H9 (cell line): ENCODE measurements around the gene RNASE8. TPM values are rescaled to one million over a fixed set of nuclear protein-coding genes. Genes with fewer than 3 reads are reported as not detected.

ENCODE experiments used
- DNase-seq: peaks from one replicate; pipeline ENCODE4 v3.0.0-alpha.2; 2017
- H2AFZ ChIP-seq: one replicate; pipeline ENCODE4 v1.6.1; 2013; ENCODE audit warnings: mild to moderate bottlenecking, low read length, control low read depth, moderate library complexity
- H2AK5ac ChIP-seq: 2 replicates; pipeline ENCODE4 v1.6.1; 2013; ENCODE audit warnings: low read length, control low read depth, mixed read lengths; ENCODE audit not compliant: insufficient read length
- H2BK120ac ChIP-seq: one replicate; pipeline ENCODE4 v1.6.1; 2013; ENCODE audit warnings: low read depth, mild to moderate bottlenecking, low read length, control low read depth, inconsistent platforms; ENCODE audit not compliant: poor library complexity, severe bottlenecking
- H2BK12ac ChIP-seq: 2 replicates; pipeline ENCODE4 v1.6.1; 2013; ENCODE audit warnings: low read length, control low read depth, mixed read lengths, low read depth; ENCODE audit not compliant: insufficient read length
- H2BK15ac ChIP-seq: 2 replicates; pipeline ENCODE4 v1.6.1; 2013; ENCODE audit warnings: low read depth, low read length, control low read depth
- H2BK20ac ChIP-seq: one replicate; pipeline ENCODE4 v1.6.1; 2013; ENCODE audit warnings: low read depth, mild to moderate bottlenecking, low read length, control low read depth, inconsistent platforms; ENCODE audit not compliant: poor library complexity, severe bottlenecking
- H2BK5ac ChIP-seq: 2 replicates; pipeline ENCODE4 v1.6.1; 2013; ENCODE audit warnings: low read length, control low read depth, mixed read lengths; ENCODE audit not compliant: insufficient read length
- H3K14ac ChIP-seq: 2 replicates; pipeline ENCODE4 v1.6.1; 2013; ENCODE audit warnings: low read length, control low read depth; ENCODE audit not compliant: insufficient read depth
- H3K18ac ChIP-seq: 2 replicates; pipeline ENCODE4 v1.6.1; 2013; ENCODE audit warnings: low read depth, mild to moderate bottlenecking, mixed read lengths, low read length, control low read depth; ENCODE audit not compliant: insufficient read length
- H3K23ac ChIP-seq: 2 replicates; pipeline ENCODE4 v1.6.1; 2013; ENCODE audit warnings: low read length, control low read depth, mixed read lengths, low read depth; ENCODE audit not compliant: insufficient read length
- H3K23me2 ChIP-seq: 2 replicates; pipeline ENCODE4 v1.6.1; 2013; ENCODE audit warnings: low read depth, mild to moderate bottlenecking, mixed read lengths, low read length, control low read depth; ENCODE audit not compliant: insufficient read length, poor library complexity, severe bottlenecking
- H3K27ac ChIP-seq: 2 replicates; pipeline ENCODE4 v1.5.1; 2013; ENCODE audit warnings: low read length, control low read depth, mixed read lengths, low read depth; ENCODE audit not compliant: insufficient read length
- H3K27me3 ChIP-seq: 2 replicates; pipeline ENCODE4 v1.6.1; 2013; ENCODE audit warnings: low read length, control low read depth, inconsistent platforms; ENCODE audit not compliant: insufficient read depth
- H3K4ac ChIP-seq: 2 replicates; pipeline ENCODE4 v1.6.1; 2013; ENCODE audit warnings: low read depth, mild to moderate bottlenecking, control low read depth, inconsistent platforms, low read length, moderate library complexity
- H3K4me1 ChIP-seq: 2 replicates; pipeline ENCODE4 v1.6.1; 2013; ENCODE audit warnings: low read length, control low read depth, inconsistent platforms; ENCODE audit not compliant: insufficient read depth
- H3K4me2 ChIP-seq: 2 replicates; pipeline ENCODE4 v1.6.1; 2013; ENCODE audit warnings: low read length, control low read depth, mixed read lengths; ENCODE audit not compliant: insufficient read length, insufficient read depth
- H3K56ac ChIP-seq: 2 replicates; pipeline ENCODE4 v1.6.1; 2013; ENCODE audit warnings: low read depth, mild to moderate bottlenecking, mixed read lengths, low read length, control low read depth; ENCODE audit not compliant: insufficient read length
- H3K79me1 ChIP-seq: 2 replicates; pipeline ENCODE4 v1.6.1; 2013; ENCODE audit warnings: low read depth, mild to moderate bottlenecking, moderate library complexity, low read length, control low read depth, inconsistent platforms; ENCODE audit not compliant: insufficient read depth, poor library complexity, severe bottlenecking
- H3K79me2 ChIP-seq: 2 replicates; pipeline ENCODE4 v1.6.1; 2013; ENCODE audit warnings: low read length, control low read depth, inconsistent platforms; ENCODE audit not compliant: insufficient read depth
- H3K9ac ChIP-seq: 2 replicates; pipeline ENCODE4 v1.6.1; 2013; ENCODE audit warnings: low read length, control low read depth, mixed read lengths; ENCODE audit not compliant: insufficient read length; ENCODE audit errors: extremely low read depth
- H3K9me3 ChIP-seq: one replicate; pipeline ENCODE4 v1.6.1; 2013; ENCODE audit warnings: low read depth, low read length, inconsistent platforms; ENCODE audit not compliant: control insufficient read depth
- H3T11ph ChIP-seq: one replicate; pipeline ENCODE4 v1.6.1; 2013; ENCODE audit warnings: mild to moderate bottlenecking, low read length, control low read depth, inconsistent platforms
- H4K20me1 ChIP-seq: one replicate; pipeline ENCODE4 v1.6.1; 2013; ENCODE audit not compliant: control insufficient read depth, insufficient read length, insufficient read depth
- H4K5ac ChIP-seq: 2 replicates; pipeline ENCODE4 v1.6.1; 2013; ENCODE audit warnings: low read depth, mild to moderate bottlenecking, mixed read lengths, low read length, control low read depth; ENCODE audit not compliant: insufficient read length
- H4K8ac ChIP-seq: replicated peaks from 2 replicates; pipeline ENCODE4 v1.6.1; 2013; ENCODE audit warnings: low read length, control low read depth, mixed read lengths, low read depth; ENCODE audit not compliant: insufficient read length
- H4K91ac ChIP-seq: 2 replicates; pipeline ENCODE4 v1.6.1; 2013; ENCODE audit warnings: low read depth, mild to moderate bottlenecking, moderate library complexity, mixed read lengths, low read length, control low read depth; ENCODE audit not compliant: insufficient read length
- H3K27ac Mint-ChIP-seq, 3 experiments: 2 replicates in 2 of 3; 3 replicates in 1 of 3; pipeline ENCODE4 v1.8.0; 2020 to 2021; ENCODE audit warnings: mixed read lengths in 3 of 3, mild to moderate bottlenecking in 1 of 3, moderate library complexity in 1 of 3
- H3K27me3 Mint-ChIP-seq: 2 replicates; pipeline ENCODE4 v1.8.0; 2021; ENCODE audit warnings: low read depth, mild to moderate bottlenecking, moderate library complexity, mixed read lengths
- H3K36me3 Mint-ChIP-seq, 3 experiments: 2 replicates in 2 of 3; 3 replicates in 1 of 3; pipeline ENCODE4 v1.8.0; 2020 to 2021; ENCODE audit warnings: low read depth in 3 of 3, mixed read lengths in 3 of 3; ENCODE audit not compliant: insufficient read depth in 1 of 3
- H3K4me1 Mint-ChIP-seq, 2 experiments: 2 replicates each; pipeline ENCODE4 v1.8.0; 2020; ENCODE audit warnings: mixed read lengths in 2 of 2
- H3K4me3 Mint-ChIP-seq, 2 experiments: 2 replicates in 1 of 2; 3 replicates in 1 of 2; pipeline ENCODE4 v1.8.0; 2020 to 2021; ENCODE audit warnings: mild to moderate bottlenecking in 2 of 2, mixed read lengths in 2 of 2, moderate library complexity in 1 of 2
- H3K9me3 Mint-ChIP-seq, 2 experiments: 2 replicates in 1 of 2; 3 replicates in 1 of 2; pipeline ENCODE4 v1.8.0; 2020; ENCODE audit warnings: mild to moderate bottlenecking in 2 of 2, mixed read lengths in 2 of 2, moderate library complexity in 1 of 2
- WGBS: extraction: QIAGEN DNeasy Blood & Tissue Kit; methylation state at CpG from one replicate; pipeline ENCODE4 v1.1.7; 2013; ENCODE audit warnings: missing lambda C conversion rate, low lambda C conversion rate, mixed read lengths; ENCODE audit not compliant: insufficient read length; ENCODE audit errors: extremely low coverage; 5-methylcytosine and 5-hydroxymethylcytosine counted together
- total RNA-seq: library from RNA; stranded (reverse); gene quantifications from 2 replicates; pipeline ENCODE4 v1.2.1, GENCODE V29; 2021
- TF ChIP-seq, protein P1 (sequence below): fragments of 200-600 bp; sonication (generic); conservative IDR thresholded peaks from 3 replicates; pipeline ENCODE4 v1.8.0; 2021; ENCODE audit warnings: antibody characterized with exemption, mild to moderate bottlenecking

RNASE8 gene
- total RNA-seq, 1 experiment from 2014 or later: not detected

DNA sequence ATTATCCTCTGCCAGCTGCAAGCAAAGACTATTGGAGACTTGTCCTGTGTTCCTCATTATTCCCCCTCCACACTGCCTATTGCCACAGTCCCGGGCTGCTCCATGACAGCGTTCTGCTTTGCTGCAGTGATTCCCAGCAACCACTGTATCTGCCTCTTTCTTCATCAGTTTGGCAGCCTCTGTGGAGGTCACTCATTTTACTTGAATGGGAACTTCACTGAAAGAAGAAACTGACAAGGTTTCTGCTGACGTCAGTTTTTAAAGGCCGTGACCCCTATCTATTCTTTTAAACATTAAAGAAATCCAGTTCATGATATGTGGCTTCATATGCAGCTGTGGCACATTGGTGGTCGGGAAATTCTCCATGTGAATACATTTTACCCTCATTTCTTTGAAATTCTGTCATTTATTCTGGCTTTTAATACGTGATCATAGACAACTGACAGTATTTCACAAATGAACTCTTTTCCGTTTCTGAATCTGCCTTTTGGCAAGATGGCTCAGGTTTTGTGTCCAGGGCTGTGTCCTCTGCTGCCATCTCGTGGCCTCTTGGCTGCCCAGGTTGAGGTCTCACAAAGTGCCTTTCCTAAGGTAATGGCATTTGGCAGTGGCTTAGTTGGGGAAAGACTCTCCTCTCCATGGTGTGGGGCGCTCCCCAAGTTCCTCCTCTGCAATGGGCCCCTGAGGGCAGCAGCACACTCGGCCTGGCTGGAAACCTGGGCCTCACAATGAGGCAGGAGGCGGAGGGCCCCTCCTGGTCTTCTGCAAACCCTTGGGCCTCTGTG, 49.1 kb downstream of the RNASE8 start:
- Histone ChIP-seq H3K4me2 (no peak overlapping the region), H3K27me3 (no peaks in the 10 kb centered on the region), H3K9me3 (no peaks in the 10 kb centered on the region), H3K4ac (no peak overlapping the region), H4K8ac (no peak overlapping the region), H3K79me1 (no peaks in the 10 kb centered on the region), H4K91ac (no peak overlapping the region), H2BK12ac (no peak overlapping the region), H3K4me1 (peaks cover 13% of the 10 kb centered on the region; the same call in 1 of the 2 replicates), H4K5ac (no peak overlapping the region), H4K20me1 (peaks cover 3% of the 10 kb centered on the region), H3K56ac (no peak overlapping the region), H3T11ph (no peak overlapping the region), H2BK20ac (no peak overlapping the region), H2BK15ac (no peak overlapping the region), H2AK5ac (no peak overlapping the region), H3K27ac (no peak overlapping the region), H3K9ac (no peak overlapping the region), H3K79me2 (no peaks in the 10 kb centered on the region; the same call in 1 of the 2 replicates), H3K14ac (no peak overlapping the region), H3K23ac (no peak overlapping the region), H2BK120ac (no peak overlapping the region), H3K23me2 (peaks cover 18% of the 10 kb centered on the region), H3K18ac (peak overlapping the region; percentile 37), H2AFZ (no peak overlapping the region), H2BK5ac (no peak overlapping the region)
- Mint-ChIP-seq H3K27me3 (no peaks in the 10 kb centered on the region; the same call in 1 of the 2 replicates), H3K36me3 (no peaks in the 10 kb centered on the region), H3K4me1 (peaks cover 51 to 63% of the 10 kb centered on the region in 2 experiments), H3K27ac (peak overlapping the region in 2 of 3 experiments; percentile 49 to 81; a peak in 2 of 7 replicates), H3K4me3 (peak overlapping the region in 1 of 2 experiments; percentile 30; a peak in 2 of 5 replicates), H3K9me3 (no peaks in the 10 kb centered on the region)
- TF ChIP-seq, protein P1, sequence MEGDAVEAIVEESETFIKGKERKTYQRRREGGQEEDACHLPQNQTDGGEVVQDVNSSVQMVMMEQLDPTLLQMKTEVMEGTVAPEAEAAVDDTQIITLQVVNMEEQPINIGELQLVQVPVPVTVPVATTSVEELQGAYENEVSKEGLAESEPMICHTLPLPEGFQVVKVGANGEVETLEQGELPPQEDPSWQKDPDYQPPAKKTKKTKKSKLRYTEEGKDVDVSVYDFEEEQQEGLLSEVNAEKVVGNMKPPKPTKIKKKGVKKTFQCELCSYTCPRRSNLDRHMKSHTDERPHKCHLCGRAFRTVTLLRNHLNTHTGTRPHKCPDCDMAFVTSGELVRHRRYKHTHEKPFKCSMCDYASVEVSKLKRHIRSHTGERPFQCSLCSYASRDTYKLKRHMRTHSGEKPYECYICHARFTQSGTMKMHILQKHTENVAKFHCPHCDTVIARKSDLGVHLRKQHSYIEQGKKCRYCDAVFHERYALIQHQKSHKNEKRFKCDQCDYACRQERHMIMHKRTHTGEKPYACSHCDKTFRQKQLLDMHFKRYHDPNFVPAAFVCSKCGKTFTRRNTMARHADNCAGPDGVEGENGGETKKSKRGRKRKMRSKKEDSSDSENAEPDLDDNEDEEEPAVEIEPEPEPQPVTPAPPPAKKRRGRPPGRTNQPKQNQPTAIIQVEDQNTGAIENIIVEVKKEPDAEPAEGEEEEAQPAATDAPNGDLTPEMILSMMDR: peak; percentile 92
- DNase-seq: peak; percentile 88
- no CpG with 5 or more reads among the region's 11 CpGs for WGBS
